GM13977 (cell line): ENCODE data around the gene CARD9.

ENCODE experiments used
- DNase-seq: peaks from one replicate; pipeline ENCODE4 v3.0.0; 2012; ENCODE audit warnings: low spot score
- in situ Hi-C: fragments of 300-500 bp; cut with MboI; formaldehyde crosslinking; loops from one replicate; pipeline ENCODE4 v1.12.0; 2022; ENCODE audit warnings: low sequenced_read_pairs, low pct_unique_long_range_greater_than_20kb, mixed read lengths, inconsistent platforms; ENCODE audit not compliant: unreplicated experiment
- TF ChIP-seq, protein P1 (sequence below): IDR thresholded peaks from 2 replicates; pipeline ENCODE4 v1.5.1; 2012; ENCODE audit warnings: mild to moderate bottlenecking, control low read depth; ENCODE audit not compliant: insufficient read depth; ENCODE audit errors: extremely low read depth, missing control alignments

Gene CARD9

DNA sequence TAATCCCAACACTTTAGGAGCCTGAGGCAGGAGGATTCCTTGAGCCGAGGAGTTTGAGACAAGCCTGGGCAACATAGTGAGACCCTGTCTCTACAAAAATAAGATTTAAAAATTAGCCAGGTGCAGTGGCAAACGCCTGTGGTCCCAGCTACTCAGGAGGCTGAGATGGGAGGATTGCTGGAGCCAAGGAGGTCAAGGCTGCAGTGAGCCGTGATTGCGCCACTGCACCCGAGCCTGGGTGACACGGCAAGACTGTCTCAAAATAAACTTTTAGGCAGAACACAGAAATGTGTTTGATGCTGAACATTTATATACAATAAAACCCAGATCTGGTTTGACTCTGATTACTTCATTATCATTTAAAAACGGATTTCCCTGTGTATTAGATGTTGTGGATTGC, 32.0 kb upstream of the CARD9 start:
- in situ Hi-C loops, result no loop called here
- no peak for DNase-seq
- TF ChIP-seq, protein P1, sequence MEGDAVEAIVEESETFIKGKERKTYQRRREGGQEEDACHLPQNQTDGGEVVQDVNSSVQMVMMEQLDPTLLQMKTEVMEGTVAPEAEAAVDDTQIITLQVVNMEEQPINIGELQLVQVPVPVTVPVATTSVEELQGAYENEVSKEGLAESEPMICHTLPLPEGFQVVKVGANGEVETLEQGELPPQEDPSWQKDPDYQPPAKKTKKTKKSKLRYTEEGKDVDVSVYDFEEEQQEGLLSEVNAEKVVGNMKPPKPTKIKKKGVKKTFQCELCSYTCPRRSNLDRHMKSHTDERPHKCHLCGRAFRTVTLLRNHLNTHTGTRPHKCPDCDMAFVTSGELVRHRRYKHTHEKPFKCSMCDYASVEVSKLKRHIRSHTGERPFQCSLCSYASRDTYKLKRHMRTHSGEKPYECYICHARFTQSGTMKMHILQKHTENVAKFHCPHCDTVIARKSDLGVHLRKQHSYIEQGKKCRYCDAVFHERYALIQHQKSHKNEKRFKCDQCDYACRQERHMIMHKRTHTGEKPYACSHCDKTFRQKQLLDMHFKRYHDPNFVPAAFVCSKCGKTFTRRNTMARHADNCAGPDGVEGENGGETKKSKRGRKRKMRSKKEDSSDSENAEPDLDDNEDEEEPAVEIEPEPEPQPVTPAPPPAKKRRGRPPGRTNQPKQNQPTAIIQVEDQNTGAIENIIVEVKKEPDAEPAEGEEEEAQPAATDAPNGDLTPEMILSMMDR, result no peak

DNA sequence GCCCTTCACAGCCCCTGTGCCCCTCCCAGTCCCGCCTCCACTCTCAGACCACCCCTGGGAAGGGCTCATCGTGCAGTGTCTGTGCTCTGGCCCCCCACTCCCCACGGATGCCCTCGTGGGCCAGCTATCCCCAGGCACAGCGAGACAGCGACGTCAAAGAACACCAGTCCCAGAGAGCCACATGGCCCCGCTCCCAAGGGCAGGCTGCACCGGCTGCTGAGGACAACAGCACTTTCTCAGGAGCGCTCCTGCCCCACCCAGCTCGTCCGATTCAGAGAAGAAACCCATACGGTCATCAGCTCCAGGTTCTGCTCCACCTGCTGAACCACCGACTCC, 31.3 kb upstream of the CARD9 start:
- TF ChIP-seq, protein P1, result no peak
- in situ Hi-C loops, result no loop called here
- no peak for DNase-seq

DNA sequence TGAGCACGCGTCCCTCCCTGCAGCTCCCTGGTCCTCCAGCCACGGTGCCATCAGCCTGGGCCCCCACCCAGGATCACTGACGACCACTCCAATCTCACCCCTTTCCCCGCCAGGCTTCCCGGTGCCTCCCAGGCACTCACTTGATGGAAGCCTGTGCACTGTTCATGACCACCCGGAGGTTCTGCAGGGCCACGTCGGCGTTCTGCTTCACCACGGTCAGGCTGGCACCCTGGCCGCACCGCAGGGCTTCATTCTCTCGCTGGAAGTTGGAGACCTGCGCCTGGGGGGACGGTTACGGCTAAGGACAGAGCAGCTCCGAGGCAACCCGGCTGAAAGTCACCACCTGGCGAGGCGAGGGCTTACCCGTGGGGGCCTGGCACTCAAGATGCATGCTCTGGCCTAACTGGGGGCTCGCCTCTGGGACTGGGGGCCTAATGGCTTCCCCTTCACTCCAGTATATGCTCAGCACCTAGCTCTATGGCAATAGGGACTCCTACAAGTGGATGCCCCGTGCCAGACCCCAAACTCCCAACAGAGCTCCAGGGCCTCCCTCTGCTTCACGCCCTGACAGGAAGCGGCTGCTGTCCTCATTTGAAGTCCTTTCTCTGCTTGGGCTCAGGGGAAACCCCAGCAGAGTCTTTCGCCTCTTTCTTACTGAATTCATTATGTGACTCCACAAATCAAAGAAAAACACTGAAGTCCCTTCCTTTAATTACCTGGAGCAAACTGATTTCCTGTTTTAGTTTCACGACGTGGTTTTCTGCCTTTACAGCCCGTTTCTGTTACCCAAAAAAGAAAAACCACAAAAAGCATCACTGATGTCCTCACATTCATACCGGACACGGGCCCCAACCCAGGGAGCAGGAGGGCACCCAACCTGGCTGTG, 30.7 kb upstream of the CARD9 start:
- DNase-seq, result peak; percentile 80
- TF ChIP-seq, protein P1, result no peak
- in situ Hi-C loops, result no loop called here

DNA sequence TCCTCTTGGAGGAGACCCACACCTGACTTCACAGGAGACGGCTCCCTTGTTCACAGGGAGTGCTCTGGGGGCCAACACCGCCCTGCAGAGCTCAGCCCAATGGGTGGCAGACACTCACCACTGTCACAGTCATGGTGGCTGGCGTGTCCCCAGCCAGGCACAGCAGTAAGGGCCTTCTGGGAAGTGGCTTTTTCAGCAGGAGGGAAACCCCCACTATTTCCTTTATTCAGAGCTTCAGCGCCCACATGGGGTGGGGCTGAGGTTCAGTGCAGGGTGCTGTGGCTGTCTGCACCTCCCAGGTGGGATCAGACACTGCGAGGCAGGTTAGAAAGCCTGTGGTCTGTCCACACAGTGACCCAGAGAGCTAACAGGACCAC, 30.1 kb upstream of the CARD9 start:
- peak; percentile 82 for DNase-seq
- in situ Hi-C loops, result no loop called here
- TF ChIP-seq, protein P1, result no peak

DNA sequence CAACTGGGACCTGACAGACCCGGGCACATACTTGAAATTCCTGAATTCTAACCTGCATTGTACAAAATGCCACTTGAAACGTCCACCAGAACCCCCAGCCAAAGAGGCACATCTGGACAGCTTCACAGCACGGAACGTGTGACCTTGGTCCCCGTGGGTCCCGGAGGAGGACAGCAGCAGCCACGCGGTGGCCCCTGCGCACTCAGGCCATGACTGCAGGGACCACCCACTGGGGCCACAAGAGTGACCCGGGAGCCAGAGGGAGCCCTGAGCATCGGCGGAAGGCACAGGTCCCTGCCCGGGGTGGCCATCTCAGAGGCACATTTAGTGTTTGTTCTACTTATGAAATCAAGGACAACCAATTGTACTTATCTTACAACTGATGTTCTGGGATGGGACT, 28.6 kb upstream of the CARD9 start:
- TF ChIP-seq, protein P1, result no peak
- DNase-seq, result no peak
- in situ Hi-C loops, result no loop called here

DNA sequence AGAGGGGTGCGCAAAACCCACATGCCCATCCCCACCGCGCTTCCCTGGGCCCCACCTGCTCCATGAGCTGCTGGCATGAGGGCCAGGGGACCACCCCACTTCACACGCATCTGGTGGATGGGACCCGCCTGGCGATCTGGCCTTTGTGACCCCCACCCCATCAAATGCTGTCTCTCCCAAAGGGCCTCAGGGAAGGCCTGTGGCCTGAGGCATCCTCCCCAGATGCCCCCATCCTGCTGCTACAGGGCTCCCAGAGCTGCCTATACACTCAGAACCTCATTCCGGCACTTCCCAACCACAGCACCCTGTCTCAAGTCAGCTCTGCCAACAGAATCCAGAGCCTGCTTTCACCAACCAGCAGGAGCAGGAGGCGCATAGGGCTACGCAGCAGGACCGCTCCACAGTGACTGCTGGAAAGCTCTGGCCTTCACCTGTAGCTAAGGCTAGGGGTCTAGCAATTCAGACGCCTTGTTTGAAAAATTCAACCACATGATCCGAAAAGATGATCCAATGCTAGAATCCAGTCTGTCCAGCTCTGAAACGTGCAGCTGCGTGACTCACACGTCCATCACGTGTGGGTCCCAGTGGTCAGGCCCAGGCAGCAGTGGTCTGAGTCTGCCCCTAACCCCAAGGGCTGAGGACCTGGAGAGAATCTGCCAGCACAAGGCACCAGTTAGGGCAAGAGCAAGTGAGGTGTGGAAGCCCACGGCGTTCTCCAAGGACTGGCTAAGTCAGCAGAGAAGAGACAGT, 27.9 kb upstream of the CARD9 start:
- in situ Hi-C loops, result no loop called here
- TF ChIP-seq, protein P1, result no peak
- no peak for DNase-seq
